NCI-H774 (cell line): ENCODE measurements around the gene SLC7A10.
"Not testable (repeated sequence)": the region's sequence is repeated elsewhere in the genome, so short reads cannot be mapped to it uniquely, and the experiment has no call there.

Experiments
- DNase-seq: peaks from one replicate; lab custom pipeline; 2025; lab: John Stamatoyannopoulos, UW

Gene SLC7A10

GRCh38 chr19:33215438-33216197, 10.0 kb downstream of the SLC7A10 start:
- no peak for DNase-seq

- no peak for DNase-seq
Measured at GRCh38 chr19:33214596-33214995, 11.1 kb downstream of the SLC7A10 start.

GRCh38 chr19:33212436-33213172, 13.0 kb downstream of the SLC7A10 start:
- DNase-seq: no peak

DNA sequence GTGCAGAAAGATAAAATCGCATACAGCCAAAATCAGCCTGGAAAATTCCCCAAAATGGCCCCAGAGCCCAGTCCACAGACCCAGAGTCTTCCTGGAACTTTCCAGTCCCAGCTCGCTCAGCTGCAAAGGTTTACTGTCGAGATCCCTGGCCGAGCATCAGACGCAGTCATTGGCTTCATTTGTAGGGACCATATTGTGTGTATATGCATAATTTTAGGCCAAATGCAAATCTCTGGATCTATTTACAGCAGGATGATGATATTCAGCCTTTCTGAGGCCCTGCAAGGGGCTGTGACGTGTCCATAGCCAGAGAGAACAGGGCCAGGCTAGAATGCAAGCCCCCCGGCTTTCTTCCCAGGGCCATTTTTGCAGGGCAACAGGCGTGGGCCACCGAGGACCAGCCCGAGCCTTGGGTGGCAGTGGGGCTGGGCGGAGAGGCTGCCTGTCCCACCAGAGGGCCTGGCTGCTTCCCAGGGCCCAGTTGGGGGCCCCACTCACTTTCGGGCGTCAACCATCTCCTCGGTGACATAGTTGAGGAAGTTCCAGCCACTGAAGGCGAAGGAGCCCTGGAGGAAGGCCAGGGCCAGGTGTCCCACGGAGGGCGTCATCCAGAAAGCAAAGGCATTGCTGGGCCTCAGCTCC, 13.7 kb downstream of the SLC7A10 start:
- no peak for DNase-seq

DNA sequence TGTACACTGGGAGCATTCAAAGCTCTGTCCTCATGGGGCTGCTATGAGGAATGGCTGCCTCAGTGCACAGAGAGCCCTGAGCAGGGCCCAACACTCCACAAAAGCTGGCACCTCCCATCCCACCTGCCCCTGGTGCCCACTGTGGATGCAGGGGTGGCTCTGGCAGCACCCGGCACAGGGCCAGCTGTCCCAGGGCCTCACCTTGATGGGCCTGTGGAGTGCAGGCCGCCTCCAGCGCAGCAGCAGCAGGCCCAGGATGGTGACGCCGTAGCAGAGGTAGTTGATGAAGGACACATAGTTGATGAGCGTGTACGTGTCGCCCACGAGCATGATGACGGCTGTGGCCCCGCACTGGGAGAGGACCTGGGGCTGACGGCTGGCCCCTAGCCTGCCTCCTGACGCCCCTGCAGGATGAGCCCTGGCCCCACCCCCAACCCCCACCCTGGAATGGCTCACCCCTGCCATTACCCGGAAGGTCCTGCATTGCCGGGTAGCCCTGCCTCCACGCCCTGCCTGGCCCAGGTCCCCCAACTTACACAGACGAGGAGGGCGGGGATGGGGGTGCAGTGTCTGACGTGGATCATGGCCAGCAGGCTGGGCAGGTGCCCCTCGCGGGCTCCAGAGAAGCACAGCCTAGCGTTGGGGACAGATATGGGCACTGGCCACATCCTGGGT, 15.2 kb downstream of the SLC7A10 start:
- no peak for DNase-seq

DNA sequence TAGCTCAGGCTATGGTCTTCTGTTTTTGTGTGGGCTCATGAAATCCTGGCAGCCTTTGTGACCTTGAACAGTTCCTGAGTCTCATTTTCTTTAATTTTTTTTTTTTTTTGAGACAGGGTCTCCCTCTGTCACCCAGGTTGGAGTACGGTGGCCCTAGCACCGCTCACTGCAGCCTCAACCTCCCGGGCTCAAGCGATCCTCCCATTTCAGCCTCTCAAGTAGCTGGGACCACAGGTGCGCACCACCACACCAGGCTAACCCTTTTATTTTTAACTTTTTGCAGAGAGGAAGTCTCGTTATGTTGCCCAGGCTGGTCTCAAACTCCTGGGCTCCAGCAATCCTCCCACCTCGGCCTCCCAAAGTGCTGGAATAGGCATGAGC, 15.8 kb downstream of the SLC7A10 start:
- DNase-seq: not testable (repeated sequence)

GRCh38 chr19:33208904-33209849, 16.5 kb downstream of the SLC7A10 start:
- DNase-seq: no peak

- no peak for DNase-seq
Measured at GRCh38 chr19:33208371-33208895, 17.2 kb downstream of the SLC7A10 start.

DNA sequence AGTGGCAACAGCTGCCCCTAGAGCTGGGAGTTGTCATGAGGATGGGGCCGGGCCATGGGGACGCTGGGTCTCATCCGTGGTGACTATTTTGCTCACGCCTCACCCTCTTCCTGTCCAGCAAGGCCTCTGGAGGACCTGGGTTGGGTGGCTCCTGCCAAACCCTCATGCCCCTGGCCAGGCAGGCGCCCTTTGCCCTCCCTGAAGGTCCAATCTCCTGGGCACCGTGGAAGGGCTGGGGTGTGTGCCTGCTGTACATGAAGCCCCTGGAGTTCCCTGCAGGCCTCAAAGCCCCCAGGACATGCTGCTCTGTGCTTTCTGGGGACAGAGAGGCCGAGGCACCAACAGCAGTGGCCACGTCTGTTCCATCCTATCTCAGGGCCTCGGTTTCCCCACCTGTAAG, 17.7 kb downstream of the SLC7A10 start:
- no peak for DNase-seq

DNA sequence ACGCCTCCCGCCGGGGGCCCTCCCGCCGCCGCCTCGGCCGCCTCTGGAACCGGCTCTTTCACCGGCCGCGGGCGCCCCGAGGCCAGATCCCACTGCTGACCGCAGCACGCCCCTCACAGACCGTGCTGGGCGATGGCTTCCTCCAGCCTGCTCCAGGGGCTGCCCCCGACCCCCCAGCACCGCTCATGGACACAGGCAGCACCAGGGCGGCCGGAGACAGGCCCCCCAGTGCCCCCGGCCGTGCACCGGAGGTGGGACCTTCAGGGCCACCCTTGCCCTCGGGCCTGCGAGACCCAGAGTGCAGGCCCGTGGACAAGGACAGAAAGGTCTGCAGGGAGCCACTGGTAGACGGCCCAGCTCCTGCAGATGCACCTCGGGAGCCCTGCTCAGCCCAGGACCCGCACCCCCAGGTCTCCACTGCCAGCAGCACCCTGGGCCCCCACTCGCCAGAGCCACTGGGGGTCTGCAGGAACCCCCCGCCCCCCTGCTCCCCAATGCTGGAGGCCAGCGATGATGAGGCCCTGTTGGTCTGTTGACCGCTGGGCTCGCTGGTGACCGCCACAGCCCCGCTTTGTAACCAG, 18.5 kb downstream of the SLC7A10 start:
- no peak for DNase-seq

DNA sequence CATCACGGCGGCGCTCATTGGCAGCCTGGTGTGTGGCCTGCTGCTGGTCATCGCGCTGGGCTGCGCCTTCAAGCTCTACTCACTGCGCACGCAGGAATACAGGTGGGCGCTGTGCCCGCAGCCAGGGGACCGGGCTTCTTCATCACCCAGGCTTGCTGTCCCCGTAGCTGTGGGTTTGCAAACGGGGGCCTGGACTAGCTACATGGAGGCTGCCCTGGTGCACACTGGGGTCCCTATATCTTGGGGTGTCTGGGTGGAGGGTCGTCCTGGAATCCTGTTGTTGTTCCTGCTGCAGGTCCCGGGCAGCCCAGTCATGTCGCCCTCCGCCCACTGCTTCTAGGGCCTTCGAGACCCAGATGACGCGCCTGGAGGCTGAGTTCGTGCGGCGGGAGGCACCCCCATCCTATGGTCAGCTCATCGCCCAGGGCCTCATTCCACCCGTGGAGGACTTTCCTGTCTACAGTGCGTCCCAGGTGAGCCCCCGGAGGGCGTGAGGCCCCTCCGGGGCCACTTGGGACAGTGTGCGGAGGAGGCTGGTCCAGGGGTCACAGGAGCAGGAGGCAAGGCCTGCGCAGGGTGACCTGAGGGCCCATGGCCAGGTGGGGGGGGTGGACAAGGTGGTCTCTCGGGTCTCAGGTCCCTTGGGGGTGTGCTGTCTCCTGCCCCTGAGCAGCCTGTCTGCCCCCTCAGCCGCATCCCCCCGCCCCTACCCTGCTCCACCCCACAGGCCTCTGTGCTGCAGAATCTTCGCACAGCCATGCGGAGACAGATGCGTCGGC, 19.2 kb downstream of the SLC7A10 start:
- DNase-seq: no peak

GRCh38 chr19:33205531-33206260, 20.0 kb downstream of the SLC7A10 start:
- no peak for DNase-seq

DNA sequence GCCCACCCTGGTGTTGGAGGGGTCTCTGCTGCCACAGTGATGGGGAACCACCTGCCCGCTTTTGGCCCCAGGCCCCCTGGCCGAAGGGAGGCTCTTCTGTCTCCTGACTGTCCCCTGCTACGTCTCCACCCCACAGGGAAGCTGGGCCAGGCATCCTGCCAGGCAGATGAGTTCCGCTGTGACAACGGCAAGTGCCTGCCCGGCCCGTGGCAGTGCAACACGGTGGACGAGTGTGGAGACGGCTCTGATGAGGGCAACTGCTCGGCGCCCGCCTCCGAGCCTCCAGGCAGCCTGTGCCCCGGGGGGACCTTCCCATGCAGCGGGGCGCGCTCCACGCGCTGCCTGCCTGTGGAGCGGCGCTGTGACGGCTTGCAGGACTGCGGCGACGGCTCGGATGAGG, 20.5 kb downstream of the SLC7A10 start:
- DNase-seq: no peak

DNA sequence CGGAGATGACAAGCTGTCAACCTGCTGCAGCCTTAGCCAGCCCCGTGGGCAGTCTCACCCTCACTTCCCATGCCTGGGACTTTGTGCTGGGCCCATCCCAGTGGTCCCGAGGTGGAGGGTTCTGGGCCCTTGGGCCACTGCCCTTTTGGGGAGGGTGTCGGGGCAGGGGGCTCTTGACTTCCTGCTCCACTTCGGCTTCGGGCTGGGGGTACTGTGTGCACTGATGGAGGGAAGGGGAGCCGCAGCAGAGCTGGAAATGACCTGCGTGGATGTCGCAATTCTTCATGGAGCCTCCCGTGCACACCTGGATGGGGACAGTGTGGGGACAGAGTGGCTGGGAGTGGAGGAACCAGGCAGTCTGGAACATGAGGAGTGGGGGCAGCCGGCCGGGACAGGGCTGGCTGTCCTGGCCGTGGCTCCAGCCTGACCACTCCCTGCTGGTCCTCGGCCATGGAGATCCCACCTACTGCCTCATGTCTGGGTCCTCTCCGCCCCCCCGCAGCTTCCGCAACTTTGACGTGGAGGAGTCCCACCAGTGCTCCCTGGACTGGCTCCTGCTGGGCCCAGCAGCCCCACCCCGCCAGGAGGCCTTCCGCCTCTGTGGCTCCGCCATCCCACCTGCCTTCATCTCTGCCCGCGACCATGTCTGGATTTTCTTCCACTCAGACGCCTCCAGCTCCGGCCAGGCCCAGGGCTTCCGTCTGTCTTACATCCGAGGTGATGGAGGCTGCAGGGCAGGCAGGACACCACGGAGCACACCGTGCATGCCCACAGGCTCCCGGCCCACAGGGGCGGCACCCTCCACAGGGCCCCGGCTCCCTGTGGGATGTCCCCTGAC, 21.3 kb downstream of the SLC7A10 start:
- DNase-seq: no peak

DNA sequence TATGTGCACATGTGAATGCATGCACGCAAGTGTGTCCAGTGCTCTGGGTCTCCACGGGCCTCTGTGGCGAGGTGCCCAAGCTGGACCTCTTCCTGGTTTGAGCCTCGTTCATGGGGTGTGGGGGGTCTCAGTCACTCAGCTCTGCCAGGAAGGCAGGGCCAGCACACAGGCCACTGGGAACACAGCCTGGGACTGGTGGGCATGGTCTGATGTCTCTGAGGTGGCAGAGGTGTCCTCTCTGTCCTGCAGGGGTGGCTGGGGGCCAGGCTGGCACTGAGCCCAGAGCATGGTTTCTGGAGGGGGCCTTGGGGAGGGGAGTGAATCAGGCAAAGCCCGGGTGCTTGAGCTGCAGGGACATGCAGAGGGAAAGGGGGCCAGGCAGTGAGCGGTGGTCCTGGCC, 22.1 kb downstream of the SLC7A10 start:
- DNase-seq: no peak

GRCh38 chr19:33202546-33203507, 22.8 kb downstream of the SLC7A10 start:
- DNase-seq: no peak

DNA sequence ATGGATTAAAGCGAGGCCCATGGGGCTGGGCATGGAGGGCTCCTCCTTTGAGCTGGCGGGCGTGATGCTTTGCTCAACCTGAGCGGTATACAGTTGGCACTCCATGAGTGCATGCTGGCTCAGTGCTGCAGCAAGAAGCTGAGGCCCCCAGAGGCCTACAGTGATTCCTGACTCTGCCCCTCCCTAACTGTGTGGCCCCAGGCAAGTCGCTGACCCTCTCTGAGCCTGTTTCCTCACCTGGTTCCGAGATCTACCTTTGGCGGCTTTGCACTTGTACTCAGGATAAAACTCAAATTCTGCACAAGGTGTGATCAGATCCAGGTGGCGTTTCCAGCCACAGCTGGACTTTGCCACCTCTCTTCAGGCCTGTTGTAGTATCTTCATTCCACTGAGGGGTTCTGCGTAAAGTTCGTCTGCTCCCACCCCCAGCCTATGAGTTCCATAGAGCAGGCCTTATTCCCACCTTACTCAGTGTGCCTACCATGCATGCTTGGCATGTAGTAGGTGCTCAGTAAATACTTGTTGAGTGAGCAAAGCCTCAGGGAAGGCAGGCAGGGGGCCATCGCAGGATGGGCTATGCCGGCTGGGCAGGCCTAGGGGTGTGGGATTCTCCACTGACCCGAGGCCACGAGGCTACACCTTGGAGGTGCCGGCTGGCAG, 23.6 kb downstream of the SLC7A10 start:
- DNase-seq: no peak
